Upper lobe of right lung (tissue), 1 donor: ENCODE results near the gene SZT2. TPM values are rescaled to one million over a fixed set of nuclear protein-coding genes. Genes with fewer than 3 reads are reported as not detected.

Experiments
- ATAC-seq: fragments of 200-7000 bp; cut with Tn5 transposase; one replicate; pipeline ENCODE4 v1.9.1; 2020; ENCODE audit warnings: mild to moderate bottlenecking, moderate library complexity
- DNase-seq: peaks from one replicate; pipeline ENCODE4 v3.0.0-alpha.2; 2020
- H3K27ac ChIP-seq: fragments of 200-600 bp; one replicate; pipeline ENCODE4 v1.8.0; 2022
- H3K27me3 ChIP-seq: fragments of 200-600 bp; one replicate; pipeline ENCODE4 v1.8.0; 2022; ENCODE audit warnings: mild to moderate bottlenecking
- H3K36me3 ChIP-seq: fragments of 200-600 bp; one replicate; pipeline ENCODE4 v1.8.0; 2022
- H3K4me1 ChIP-seq: fragments of 200-600 bp; one replicate; pipeline ENCODE4 v1.8.0; 2022
- H3K4me3 ChIP-seq: fragments of 200-600 bp; one replicate; pipeline ENCODE4 v1.8.0; 2022; ENCODE audit warnings: mild to moderate bottlenecking
- H3K9me3 ChIP-seq: fragments of 200-600 bp; one replicate; pipeline ENCODE4 v1.8.0; 2022
- intact Hi-C: fragments of 100-400 bp; cut with DNase I; formaldehyde crosslinking; loops from one replicate; pipeline ENCODE4 v1.11.0; 2022
- total RNA-seq: library from RNA; stranded (reverse); fragmentation: NEBNext Ultra II Directional; extraction: Animal tissue kit (Norgen Biotek cat#: 25700); gene quantifications from one replicate; pipeline ENCODE4 v1.2.1, GENCODE V29; 2021
- TF ChIP-seq, protein P1 (sequence below): fragments of 200-600 bp; IDR thresholded peaks from one replicate; pipeline ENCODE4 v1.8.0; 2022; ENCODE audit warnings: antibody characterized with exemption
- donor health status: DM: no; HTN: yes; CAD: no; lungs with severe emphysema.

Gene SZT2
- total RNA-seq, 1 donor from 2014 or later: 70.4 TPM

DNA sequence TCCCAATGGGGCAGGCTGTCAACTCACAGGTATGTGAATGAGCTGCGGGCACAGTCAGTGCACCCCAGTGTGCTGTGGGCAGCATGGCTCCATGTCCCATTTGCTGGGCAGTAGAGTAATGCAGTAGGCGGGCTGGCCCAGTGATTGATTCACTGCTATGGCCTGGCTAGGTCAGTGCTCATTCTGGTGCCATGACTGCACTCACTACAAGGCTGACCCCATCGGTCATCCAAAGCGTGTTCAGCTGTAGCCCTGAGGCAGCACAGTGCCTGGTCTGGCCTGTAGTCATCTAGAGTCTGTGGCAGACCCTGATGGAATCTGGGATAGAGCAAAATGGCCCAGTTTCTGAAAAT is 56.7 kb downstream of the SZT2 start:
- no peak for DNase-seq
- H3K27me3 ChIP-seq: no peaks in the 10 kb centered on the region
- TF ChIP-seq, protein P1, sequence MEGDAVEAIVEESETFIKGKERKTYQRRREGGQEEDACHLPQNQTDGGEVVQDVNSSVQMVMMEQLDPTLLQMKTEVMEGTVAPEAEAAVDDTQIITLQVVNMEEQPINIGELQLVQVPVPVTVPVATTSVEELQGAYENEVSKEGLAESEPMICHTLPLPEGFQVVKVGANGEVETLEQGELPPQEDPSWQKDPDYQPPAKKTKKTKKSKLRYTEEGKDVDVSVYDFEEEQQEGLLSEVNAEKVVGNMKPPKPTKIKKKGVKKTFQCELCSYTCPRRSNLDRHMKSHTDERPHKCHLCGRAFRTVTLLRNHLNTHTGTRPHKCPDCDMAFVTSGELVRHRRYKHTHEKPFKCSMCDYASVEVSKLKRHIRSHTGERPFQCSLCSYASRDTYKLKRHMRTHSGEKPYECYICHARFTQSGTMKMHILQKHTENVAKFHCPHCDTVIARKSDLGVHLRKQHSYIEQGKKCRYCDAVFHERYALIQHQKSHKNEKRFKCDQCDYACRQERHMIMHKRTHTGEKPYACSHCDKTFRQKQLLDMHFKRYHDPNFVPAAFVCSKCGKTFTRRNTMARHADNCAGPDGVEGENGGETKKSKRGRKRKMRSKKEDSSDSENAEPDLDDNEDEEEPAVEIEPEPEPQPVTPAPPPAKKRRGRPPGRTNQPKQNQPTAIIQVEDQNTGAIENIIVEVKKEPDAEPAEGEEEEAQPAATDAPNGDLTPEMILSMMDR: no peak
- intact Hi-C loops: no loop called here
- no peak overlapping the region for H3K4me3 ChIP-seq
- H3K27ac ChIP-seq: no peak overlapping the region
- H3K9me3 ChIP-seq: no peaks in the 10 kb centered on the region
- peaks cover 99% of the 10 kb centered on the region for H3K36me3 ChIP-seq
- no peak for ATAC-seq
- no peaks in the 10 kb centered on the region for H3K4me1 ChIP-seq

DNA sequence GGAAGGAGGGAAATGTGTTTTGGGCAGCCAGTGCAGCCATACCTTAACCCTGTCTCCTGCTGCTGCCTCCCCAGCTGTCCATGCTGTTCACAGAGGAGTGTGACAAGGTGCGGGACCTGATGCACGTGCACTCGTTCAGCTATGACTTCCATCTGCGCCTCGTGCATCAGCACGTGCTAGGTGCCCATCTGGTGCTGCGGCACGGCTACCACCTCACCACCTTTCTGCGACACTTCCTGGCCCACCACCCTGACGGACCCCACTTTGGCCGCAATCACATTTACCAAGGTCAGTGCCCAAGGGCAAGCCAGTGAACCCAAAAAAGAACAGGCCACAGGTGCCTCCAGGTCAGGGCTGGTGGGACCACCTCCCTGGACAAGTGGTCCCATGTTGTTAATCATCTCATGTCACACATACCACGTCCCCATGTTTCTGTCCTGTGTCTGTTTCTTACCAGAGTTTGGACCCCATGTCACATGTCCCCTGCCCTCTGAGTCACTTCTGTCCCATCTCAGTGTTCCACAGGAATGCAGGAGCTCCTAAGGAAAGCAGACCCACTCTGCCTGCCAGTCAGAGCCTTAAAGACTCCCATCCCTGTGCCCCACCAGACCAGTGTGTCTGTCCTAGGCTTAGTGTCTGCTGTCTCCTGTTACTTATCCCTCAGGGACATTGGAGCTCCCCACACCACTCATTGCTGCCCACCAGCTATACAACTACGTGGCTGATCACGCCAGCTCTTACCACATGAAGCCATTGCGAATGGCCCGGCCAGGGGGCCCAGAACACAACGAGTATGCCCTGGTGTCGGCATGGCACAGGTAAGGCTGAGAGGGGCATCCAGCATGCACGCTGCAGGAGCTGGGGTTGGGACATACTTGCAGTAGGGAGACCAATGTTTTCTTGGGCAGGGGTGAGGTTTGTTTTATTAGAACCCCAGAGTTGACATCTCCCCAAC is 57.5 kb downstream of the SZT2 start:
- Histone ChIP-seq H3K9me3 (no peaks in the 10 kb centered on the region), H3K27ac (no peak overlapping the region), H3K27me3 (no peaks in the 10 kb centered on the region), H3K36me3 (peaks cover 96% of the 10 kb centered on the region), H3K4me1 (no peaks in the 10 kb centered on the region), H3K4me3 (no peak overlapping the region)
- ATAC-seq: no peak
- intact Hi-C loops: no loop called here
- TF ChIP-seq, protein P1: no peak
- no peak for DNase-seq

DNA sequence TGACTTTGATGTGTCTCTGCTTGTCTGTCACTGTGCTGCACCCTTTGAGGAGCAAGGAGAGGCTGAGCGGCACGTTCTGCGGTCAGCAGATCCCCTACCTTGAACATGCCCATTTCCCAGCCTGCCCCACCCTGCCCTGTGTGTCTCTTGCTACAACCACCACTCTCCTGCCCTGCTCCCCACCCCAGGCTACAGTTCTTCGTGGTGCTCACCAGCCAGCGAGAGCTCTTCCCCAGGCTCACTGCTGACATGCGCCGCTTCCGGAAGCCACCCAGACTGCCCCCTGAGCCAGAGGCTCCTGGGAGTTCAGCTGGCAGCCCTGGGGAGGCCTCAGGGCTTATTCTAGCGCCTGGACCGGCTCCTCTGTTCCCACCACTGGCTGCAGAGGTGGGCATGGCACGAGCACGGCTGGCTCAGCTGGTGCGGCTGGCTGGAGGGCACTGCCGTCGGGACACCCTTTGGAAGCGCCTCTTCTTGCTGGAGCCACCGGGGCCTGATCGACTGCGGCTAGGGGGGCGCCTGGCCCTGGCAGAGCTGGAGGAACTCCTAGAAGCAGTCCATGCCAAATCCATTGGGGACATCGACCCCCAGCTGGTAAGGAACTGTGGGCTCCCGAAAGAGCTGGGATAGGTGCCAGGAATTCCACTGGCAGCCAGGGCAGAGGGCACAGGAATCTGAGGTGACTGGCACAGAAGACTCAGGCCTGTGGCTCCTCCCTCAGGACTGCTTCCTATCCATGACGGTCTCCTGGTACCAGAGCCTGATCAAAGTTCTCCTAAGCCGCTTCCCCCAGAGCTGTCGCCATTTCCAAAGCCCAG is 58.4 kb downstream of the SZT2 start:
- H3K9me3 ChIP-seq: no peaks in the 10 kb centered on the region
- TF ChIP-seq, protein P1: no peak
- H3K27me3 ChIP-seq: no peaks in the 10 kb centered on the region
- H3K27ac ChIP-seq: no peak overlapping the region
- no peak overlapping the region for H3K4me3 ChIP-seq
- H3K4me1 ChIP-seq: no peaks in the 10 kb centered on the region
- DNase-seq (no peak), ATAC-seq (no peak)
- H3K36me3 ChIP-seq: peaks cover 87% of the 10 kb centered on the region
- intact Hi-C loops: no loop called here

DNA sequence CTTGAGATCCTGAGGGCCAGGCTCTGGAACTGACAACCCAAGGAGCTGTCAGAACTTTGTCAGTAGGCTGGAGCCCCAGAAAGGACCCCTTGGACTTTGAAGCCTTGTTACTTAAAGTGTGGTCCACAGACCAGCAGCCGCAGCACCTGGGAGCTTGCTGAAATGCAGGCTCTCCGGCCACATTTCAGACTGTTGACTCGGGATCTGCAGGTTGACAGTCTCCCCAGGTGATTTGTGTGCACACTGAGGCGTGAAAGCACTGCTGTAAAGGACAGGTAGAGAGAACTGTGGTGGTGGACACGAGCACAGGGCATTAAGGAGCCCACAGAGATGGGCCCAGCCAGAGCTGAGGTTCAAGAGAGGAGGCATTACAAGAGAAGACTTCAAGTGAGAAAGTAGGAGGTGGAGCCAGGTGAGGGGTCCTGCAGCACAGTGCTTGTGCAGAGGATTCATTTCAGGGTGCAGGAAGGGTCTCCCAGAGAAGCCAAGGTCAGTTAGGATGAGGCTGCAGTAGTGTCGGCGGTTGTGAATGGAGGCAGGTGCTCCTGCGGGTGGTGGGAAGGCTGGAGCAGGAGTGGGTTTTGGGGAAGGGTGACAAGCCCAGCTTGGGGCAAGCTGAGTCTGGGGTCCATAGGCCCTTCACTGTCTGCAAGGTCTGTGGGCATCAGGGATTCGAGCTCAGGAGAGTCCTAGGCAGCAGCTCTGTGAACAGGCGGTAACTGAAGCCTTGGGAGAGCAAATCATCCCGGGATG is 59.4 kb downstream of the SZT2 start:
- Histone ChIP-seq H3K9me3 (no peaks in the 10 kb centered on the region), H3K4me3 (no peak overlapping the region), H3K36me3 (peaks cover 77% of the 10 kb centered on the region), H3K27ac (no peak overlapping the region), H3K27me3 (no peaks in the 10 kb centered on the region), H3K4me1 (no peaks in the 10 kb centered on the region)
- intact Hi-C loops: no loop called here
- TF ChIP-seq, protein P1: no peak
- ATAC-seq (no peak), DNase-seq (no peak)

DNA sequence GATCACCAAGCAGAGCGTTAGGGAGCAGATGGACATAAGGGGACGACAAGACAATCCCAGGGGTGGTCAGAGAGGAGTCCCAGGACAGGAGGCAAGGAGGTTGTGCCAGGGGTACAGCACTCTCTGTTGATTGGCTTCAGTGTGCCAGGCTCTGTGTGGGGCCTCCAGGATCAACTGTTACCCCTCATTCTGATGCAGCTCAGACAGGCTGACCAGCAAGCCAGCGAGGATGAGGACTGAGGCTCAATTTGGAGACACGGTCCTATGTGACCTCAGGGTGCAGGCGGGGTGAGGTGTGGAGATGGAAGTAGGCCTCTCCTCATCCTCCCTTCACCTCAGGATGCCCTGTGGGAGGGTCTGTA is 60.0 kb downstream of the SZT2 start:
- no peak overlapping the region for H3K27ac ChIP-seq
- peaks cover 71% of the 10 kb centered on the region for H3K36me3 ChIP-seq
- H3K9me3 ChIP-seq: no peaks in the 10 kb centered on the region
- TF ChIP-seq, protein P1: no peak
- no peaks in the 10 kb centered on the region for H3K27me3 ChIP-seq
- ATAC-seq: no peak
- no peak for DNase-seq
- H3K4me1 ChIP-seq: no peaks in the 10 kb centered on the region
- intact Hi-C loops: no loop called here
- no peak overlapping the region for H3K4me3 ChIP-seq
